GM19099 (cell line): Measurements from ENCODE around the gene SRA1.

ENCODE experiments used
- POLR2A ChIP-seq: IDR thresholded peaks from 3 replicates; pipeline ENCODE4 v1.6.1; 2011; ENCODE audit warnings: low read depth; ENCODE audit not compliant: insufficient read length; ENCODE audit errors: extremely low read depth

Gene SRA1

DNA sequence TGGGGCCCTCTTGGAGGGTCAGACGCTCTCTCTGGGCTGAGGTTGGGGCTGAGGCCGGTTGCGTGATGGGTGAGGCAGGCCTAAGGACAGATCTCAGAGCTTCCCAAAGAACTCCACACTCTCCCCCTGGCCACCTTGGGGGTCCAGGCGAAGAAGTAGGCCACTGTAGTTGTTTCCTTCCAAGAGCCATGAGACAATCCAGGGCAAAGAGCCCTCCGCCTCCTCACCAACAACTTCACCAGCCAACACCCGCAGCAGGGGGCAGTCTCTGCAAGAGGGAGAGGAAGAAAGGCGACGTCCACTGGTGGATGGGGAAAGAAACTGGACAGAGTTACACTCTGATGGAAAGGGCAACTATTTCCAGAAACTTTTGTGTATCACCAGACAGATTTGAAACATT lies 18.0 kb upstream of the SRA1 start:
- TF ChIP-seq POLR2A: no peak

DNA sequence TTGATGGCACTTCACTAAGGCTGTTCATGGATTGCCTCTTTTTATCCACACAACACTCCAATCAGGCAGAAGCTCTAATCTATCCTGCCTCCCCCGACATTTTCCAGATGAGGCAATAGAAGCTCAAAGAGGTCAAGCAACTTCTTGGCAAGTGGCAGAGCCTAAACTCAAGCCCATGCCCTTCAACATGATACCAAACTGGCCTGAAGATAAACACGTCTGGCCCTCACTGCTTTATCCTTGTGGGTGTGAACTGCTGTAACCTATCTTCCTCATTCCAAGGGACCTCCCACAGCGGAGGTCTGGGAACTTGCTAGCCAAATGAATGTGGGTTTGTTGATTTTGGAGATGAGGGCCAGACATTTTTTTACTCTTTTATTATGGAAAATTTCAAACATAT lies 16.9 kb upstream of the SRA1 start:
- no peak for TF ChIP-seq POLR2A

DNA sequence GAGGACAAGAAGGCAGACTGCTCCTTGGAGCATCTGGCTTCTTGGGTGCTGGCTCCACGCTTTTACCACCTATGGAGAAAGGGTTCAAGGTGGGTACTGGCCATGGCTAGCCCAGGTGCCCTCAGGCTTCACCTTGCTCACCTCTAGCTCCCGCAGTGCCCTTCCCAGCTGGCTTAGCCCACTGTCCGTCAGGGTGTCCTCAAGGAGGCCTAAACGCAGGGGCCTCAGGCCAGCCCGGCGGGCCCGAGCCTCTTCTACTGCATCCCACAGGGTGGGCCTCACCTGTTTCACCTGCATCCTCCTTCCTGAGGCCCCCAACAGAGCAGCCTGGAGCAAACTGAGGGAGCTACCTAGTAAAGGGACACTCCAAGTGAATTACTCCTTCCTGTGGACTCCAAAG lies 16.4 kb upstream of the SRA1 start:
- no peak for TF ChIP-seq POLR2A

DNA sequence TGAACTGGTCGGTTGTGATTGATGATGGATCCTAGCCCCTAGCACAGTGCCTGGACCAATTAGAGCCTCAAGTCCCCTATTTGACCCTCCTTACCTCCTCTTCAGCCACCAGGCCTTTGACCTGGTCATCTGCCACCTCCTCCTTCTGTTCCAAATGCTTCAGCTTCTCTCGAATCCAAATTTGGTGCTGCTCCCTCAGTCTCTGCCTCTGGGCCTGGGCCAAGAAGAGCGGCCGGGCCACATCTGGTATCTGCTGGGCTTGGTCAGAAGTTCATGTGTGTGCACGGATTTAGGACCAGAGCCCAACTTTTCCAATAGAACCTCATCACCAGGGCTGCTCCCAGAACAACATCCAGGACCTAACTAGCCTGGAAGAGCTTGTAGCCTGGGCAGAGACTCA lies 13.8 kb upstream of the SRA1 start:
- no peak for TF ChIP-seq POLR2A

DNA sequence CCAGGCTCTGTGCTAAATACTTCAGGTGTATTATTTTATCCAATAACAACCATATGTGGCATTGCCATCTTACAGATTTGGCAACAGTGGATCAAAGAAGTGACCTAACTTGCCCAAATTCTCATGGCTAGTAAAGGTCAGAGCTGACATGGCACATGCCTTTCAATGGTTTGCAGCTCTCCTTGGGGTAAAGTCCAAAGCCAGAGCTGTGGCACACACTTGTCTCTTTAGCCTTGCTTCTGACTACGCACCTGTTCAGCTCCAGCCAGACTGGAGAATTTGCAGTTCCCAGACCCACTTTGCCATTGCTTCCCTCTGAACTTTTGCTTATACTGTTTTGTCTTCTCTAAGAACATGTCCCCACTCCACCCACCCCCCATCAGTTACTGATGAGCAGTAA lies 13.2 kb upstream of the SRA1 start:
- TF ChIP-seq POLR2A: no peak

DNA sequence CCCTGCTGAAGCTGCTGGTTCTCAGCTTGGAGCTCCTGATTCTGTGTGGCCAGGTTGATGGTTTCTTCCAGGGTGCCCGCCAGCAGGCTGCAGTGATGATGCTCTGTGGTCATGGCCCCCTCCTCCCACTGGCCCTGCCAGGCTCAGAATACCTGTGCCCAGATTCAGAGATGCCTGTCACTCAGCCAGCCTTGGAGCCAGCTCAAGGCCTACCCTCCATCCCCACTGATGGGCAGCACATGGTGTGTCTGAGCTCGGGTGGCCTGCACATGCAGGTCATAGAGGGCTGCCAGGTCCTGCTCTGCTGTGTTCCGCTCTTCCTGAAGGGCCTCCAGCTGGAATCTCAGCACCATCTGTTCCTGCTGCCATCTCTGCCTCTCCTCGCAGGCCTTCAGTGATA lies 12.8 kb upstream of the SRA1 start:
- TF ChIP-seq POLR2A: no peak

DNA sequence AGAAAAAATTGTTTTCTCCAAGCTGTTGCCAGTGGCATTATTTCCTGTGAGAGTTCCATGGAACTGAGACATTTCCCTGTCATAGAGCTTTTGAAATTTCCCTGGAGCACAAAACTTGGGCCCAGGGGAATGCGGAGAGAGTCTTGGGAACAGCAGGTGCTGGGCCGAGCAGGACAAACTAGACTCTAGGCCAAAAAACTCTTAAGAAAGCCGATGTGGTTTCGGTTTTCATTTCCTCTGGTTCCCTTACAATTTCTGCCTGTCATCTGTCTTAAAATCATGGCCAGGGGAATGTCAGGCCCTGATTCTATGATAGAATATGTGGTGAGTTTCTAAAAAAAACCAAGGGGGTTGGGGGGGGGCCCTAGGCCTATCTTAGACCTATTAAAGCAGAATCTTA lies 11.9 kb upstream of the SRA1 start:
- no peak for TF ChIP-seq POLR2A

DNA sequence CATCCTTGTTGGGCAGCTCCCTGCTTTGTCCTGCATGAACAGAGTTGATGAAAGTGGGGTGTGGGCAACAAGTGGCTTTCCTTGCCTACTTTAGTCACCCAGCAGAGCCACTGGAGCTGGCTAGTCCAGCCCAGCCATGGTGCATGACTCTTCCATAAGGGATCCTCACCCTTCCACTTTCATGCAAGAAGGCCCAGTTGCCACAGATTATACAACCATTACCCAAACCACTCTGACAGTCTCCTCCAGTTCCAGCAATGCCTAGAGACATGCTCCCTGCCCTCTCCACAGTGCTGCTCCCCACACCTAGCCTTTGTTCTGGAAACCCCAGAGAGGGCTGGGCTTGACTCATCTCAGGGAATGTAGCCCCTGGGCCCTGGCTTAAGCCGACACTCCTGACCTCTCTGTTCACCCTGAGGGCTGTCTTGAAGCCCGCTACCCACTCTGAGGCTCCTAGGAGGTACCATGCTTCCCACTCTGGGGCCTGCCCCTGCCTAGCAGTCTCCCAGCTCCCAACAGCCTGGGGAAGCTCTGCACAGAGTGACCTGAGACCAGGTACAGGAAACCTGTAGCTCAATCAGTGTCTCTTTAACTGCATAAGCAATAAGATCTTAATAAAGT lies 11.3 kb upstream of the SRA1 start:
- TF ChIP-seq POLR2A: no peak

DNA sequence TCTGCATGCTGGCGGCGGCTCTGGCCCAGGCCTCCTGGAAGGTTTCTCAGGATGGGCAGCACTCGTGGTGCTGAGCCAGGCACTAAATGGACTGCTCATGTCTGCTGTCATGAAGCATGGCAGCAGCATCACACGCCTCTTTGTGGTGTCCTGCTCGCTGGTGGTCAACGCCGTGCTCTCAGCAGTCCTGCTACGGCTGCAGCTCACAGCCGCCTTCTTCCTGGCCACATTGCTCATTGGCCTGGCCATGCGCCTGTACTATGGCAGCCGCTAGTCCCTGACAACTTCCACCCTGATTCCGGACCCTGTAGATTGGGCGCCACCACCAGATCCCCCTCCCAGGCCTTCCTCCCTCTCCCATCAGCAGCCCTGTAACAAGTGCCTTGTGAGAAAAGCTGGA lies 10.6 kb upstream of the SRA1 start:
- no peak for TF ChIP-seq POLR2A

DNA sequence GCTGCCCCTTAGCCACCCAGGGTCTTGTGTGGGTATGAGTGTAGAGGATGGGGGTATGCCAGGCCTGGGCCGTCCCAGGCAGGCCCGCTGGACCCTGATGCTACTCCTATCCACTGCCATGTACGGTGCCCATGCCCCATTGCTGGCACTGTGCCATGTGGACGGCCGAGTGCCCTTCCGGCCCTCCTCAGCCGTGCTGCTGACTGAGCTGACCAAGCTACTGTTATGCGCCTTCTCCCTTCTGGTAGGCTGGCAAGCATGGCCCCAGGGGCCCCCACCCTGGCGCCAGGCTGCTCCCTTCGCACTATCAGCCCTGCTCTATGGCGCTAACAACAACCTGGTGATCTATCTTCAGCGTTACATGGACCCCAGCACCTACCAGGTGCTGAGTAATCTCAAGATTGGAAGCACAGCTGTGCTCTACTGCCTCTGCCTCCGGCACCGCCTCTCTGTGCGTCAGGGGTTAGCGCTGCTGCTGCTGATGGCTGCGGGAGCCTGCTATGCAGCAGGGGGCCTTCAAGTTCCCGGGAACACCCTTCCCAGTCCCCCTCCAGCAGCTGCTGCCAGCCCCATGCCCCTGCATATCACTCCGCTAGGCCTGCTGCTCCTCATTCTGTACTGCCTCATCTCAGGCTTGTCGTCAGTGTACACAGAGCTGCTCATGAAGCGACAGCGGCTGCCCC lies 10.0 kb upstream of the SRA1 start:
- TF ChIP-seq POLR2A: no peak

DNA sequence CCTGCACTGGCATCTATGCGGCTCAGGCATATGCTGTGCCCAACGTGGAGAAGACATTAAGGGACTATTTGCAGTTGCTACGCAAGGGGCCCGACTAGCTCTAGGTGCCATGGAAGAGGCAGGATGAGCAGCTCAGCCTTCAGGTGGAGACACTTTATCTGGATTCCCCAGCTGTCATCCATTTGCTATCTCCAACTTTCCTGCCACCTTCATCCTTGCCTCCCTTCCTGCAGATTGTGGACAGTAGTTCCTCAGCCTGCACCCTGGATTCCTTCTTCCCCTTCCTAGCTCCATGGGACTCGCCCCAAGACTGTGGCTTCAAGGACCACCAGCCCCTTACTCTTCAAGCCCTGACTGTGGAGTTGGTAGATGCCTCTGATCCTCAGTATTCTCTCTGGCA lies 9.4 kb upstream of the SRA1 start:
- TF ChIP-seq POLR2A: no peak

DNA sequence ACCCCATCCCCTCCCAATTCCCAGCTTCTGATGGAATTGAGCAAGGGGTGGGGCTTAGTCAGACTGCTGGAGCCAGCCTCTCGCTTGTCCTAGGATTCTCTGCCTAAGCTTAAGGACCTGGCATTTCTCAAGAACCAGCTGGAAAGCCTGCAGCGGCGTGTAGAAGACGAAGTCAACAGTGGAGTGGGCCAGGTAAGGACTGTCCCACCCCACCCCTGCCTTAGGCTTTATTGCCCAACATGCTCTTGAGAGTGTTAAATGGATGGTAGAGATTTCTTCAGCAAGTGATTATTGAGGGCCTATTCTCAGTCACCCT lies 8.5 kb upstream of the SRA1 start:
- no peak for TF ChIP-seq POLR2A

DNA sequence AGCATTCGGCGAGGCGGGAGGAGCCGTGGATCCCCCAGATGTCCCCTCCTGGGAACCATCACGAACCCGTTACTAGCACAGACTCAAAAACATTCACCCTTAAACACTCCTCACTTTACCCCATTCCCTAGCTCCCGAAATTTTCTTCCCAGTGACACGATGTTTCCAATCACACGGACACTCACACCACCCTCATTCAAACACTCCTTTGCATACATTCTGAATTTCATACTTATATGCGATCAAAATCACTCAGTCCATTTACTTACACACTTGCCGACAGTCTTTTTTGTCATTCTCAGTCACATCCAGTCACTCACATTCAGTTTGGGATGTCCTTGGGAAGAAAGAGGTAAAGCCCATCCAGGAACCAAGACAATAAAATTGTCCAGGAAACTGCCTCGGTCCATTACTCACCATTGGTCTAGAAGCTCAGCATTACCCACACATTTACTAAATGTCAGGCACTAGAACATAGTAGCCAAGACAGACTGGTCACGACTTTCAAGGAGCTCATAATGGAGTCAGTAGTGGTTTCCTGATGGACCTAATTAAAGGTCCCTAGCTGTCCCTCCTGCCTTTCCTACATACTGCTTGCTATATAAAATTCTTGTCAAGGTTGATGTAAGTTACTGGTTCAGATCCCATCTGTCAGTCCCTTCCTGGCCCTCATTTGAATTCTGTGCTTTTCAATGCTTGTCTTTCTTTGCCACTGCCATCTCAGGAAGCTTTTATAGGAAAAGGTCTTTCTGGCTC lies 7.9 kb upstream of the SRA1 start:
- no peak for TF ChIP-seq POLR2A

DNA sequence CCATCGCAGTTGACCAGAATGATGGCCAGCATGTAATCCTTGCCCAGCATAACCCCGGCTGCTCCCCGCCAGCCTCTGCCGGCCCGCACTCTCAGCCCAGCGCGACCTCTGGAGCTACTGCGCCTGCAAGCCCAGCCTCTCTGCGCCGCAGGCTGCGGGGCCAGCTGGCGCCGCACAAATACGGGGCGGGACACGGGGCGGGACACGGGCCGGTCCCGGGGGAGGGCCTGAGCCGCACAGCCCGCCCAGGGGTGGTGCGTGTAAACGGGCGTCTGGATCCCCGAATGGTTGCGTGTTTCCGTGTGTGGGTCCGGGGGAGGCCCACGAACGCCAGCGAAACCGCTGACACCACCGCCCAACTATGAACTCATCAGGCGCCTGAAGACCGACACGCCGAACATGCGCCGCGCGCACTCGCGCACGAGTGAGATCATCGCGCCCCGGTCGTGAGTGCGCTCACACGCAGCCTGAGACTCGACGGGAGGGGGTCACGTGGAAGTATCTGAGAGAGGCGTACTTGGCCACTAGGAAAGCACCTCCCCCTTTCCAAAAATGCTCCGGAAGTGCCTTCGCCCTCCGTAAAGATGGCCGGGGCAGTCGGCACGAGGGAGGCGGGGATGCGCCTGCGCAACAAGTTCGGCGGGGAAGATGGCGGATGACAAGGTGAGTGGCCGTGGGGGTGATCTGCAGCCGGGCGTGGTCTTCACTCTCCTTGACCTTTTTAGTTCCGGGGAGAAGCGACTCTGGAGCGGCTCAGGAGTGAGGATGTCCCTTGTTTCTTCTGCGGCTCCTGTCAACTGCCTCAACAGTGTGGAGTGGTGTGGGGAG lies 7.1 kb upstream of the SRA1 start, which contains the start of the genes APBB3 and SLC35A4:
TSS of gene APBB3 (minus strand) at position 403 of the 828 bp plus-strand sequence. CDS start at position 50, 353 bp downstream.
TSS of gene SLC35A4 (plus strand) at position 633 of the 828 bp plus-strand sequence. CDS start 2,342 bp downstream, outside the sequence.
- peak; percentile 94 for TF ChIP-seq POLR2A

DNA sequence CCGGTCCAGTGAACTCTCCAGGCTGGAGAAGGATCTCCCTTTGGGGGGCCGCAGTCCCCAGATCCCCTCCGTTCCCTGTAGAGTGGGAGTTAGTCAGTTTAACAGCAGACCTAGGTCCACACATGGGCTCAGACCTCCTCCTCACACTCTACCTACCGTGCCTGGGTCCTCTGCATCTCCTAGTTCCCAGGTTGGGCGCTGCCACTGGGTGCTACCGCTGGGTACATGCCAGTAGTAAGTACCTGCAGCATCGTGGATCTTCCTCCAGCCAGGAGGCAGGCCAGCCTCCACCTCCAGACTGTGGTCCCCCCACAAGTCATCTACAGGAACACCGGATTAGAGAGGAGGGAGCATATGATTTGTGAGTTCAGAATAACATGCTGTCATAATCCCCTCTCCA lies 6.3 kb upstream of the SRA1 start:
- no peak for TF ChIP-seq POLR2A

DNA sequence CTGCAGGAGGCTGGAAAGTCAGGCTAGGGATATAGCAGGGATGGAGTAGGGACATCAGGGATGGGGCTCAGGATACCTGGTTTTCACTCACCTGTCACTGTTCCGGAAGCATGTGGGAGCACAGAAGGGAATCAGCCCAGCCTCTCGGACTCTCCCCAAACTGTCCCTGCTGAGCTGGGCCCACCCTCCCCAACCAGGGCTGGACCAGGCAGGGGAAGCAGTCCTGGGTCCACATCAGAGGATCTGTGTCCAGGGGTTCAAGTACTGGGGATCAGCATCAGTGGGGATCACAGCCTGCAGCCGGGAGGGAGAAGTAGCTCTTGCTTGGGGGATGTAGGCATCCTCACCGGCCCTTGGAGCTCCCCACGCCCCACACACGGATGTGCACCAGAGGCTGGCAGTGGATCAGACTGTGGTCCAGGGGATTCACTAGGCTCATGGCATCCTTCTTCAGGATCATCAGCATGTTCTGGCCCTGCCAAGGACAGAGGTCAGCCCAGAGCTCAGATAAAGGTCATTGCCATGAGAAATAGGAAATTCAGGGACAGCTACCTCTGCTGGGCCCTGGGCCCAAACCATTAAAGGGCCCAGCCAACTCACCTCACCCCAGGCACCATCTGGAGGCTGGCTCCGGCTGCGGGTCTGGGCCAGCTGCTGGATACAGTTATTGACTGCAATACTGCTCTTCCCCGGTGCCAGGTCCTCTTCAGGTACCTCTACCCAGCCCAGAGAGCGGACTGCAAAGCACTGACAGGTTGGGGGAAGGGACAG lies 4.7 kb upstream of the SRA1 start:
- no peak for TF ChIP-seq POLR2A
